ENCODE data around the gene PPP1R17. TPM values are rescaled to one million over a fixed set of nuclear protein-coding genes. Genes with fewer than 3 reads are reported as not detected.

Gene PPP1R17
- total and polyA plus RNA-seq, 12 donors: not detected

DNA sequence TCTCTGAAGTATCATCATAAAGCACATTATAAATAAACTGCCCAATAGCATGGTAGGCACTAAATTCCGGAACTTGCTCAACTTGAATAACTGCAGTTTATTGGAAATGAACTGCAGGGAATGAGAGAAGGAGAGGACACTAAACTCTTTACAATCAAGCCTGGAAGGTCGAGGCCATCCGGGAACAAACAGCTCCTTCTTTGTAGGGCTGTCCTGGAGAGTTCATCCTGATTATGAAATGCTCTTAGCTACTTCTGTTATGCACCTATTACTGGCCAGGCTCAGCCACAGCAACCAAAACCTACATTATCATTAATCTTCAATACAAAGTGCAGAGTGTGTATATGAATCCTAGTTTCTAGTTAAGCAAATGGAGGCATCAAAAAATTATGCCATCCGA, 64.7 kb downstream of the PPP1R17 start:
- peaks cover 0 to 17% (median 0%) of the 10 kb centered on the region in 9 donors for H3K36me3 ChIP-seq
- no peak for ATAC-seq
- H3K4me1 ChIP-seq: no peaks in the 10 kb centered on the region
- no peaks in the 10 kb centered on the region for H3K27me3 ChIP-seq
- H3K4me3 ChIP-seq: no peak overlapping the region
- intact Hi-C loops (cut with DNase I): no loop called here
- WGBS, 2 donors: 74 to 83% methylated on average over 4 of the region's 4 CpGs
- no peak overlapping the region for H3K27ac ChIP-seq
- no peak for DNase-seq
- TF ChIP-seq, protein P1, sequence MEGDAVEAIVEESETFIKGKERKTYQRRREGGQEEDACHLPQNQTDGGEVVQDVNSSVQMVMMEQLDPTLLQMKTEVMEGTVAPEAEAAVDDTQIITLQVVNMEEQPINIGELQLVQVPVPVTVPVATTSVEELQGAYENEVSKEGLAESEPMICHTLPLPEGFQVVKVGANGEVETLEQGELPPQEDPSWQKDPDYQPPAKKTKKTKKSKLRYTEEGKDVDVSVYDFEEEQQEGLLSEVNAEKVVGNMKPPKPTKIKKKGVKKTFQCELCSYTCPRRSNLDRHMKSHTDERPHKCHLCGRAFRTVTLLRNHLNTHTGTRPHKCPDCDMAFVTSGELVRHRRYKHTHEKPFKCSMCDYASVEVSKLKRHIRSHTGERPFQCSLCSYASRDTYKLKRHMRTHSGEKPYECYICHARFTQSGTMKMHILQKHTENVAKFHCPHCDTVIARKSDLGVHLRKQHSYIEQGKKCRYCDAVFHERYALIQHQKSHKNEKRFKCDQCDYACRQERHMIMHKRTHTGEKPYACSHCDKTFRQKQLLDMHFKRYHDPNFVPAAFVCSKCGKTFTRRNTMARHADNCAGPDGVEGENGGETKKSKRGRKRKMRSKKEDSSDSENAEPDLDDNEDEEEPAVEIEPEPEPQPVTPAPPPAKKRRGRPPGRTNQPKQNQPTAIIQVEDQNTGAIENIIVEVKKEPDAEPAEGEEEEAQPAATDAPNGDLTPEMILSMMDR (IDR thresholded peaks at IDR 0.05): no peak
- H3K9me3 ChIP-seq: no peaks in the 10 kb centered on the region

Other genes with a start within 250 kb of the PPP1R17 start
- not detected for gene ITPRID1, start 173.1 kb upstream of the PPP1R17 start, total RNA-seq
- not detected for gene ITPRID1, start 173.1 kb upstream of the PPP1R17 start, polyA plus RNA-seq